ENCODE data around the gene SESN2. TPM values are rescaled to one million over a fixed set of nuclear protein-coding genes. Genes with fewer than 3 reads are reported as not detected.

SESN2 gene
- total RNA-seq, 1 donor from 2014 or later = 20.6 TPM

GRCh38 chr1:28232558-28233263 is 26.6 kb upstream of the SESN2 start, which contains the start of gene DNAJC8:
DNAJC8 (minus strand) TSS chr1:28233029; CDS start chr1:28232998, 31 bp downstream.
- no peaks in the 10 kb centered on the region for H3K9me3 Mint-ChIP-seq
- peaks cover 16% of the 10 kb centered on the region for H3K4me1 Mint-ChIP-seq

DNA sequence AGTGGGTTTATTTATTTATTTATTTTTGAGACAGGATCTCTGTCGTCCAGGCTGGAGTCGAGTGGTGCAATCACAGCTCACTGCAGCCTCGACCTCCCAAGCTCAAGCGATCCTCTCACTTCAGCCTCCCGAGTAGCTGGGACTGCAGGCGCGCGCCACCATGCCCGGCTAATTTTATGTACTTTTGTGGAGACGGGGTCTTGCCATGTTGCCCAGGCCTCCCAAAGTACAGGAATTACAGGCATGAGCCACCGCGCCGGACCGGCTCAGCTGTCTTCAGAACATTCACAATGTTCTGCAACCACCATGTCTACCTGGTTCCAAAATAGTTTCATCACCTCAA is 26.1 kb upstream of the SESN2 start:
- no peaks in the 10 kb centered on the region for H3K27me3 Mint-ChIP-seq (ENCODE audit: low read depth)
- peaks cover 16% of the 10 kb centered on the region for H3K4me1 Mint-ChIP-seq
- H3K36me3 Mint-ChIP-seq (ENCODE audit: low read depth) = peaks cover 6% of the 10 kb centered on the region
- H3K9me3 Mint-ChIP-seq = no peaks in the 10 kb centered on the region
- H3K4me3 Mint-ChIP-seq = peak overlapping the region; percentile 99
- H3K27ac Mint-ChIP-seq (ENCODE audit: unreplicated experiment) = no peak overlapping the region
- no peak for DNase-seq (ENCODE audit: low read depth, low spot score)
- TF ChIP-seq, protein P1, sequence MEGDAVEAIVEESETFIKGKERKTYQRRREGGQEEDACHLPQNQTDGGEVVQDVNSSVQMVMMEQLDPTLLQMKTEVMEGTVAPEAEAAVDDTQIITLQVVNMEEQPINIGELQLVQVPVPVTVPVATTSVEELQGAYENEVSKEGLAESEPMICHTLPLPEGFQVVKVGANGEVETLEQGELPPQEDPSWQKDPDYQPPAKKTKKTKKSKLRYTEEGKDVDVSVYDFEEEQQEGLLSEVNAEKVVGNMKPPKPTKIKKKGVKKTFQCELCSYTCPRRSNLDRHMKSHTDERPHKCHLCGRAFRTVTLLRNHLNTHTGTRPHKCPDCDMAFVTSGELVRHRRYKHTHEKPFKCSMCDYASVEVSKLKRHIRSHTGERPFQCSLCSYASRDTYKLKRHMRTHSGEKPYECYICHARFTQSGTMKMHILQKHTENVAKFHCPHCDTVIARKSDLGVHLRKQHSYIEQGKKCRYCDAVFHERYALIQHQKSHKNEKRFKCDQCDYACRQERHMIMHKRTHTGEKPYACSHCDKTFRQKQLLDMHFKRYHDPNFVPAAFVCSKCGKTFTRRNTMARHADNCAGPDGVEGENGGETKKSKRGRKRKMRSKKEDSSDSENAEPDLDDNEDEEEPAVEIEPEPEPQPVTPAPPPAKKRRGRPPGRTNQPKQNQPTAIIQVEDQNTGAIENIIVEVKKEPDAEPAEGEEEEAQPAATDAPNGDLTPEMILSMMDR (conservative IDR thresholded peaks at IDR 0.05) = no peak

More at GRCh38 chr1:28232558-28233263, 26.6 kb upstream of the SESN2 start, which contains the start of gene DNAJC8:
- peak within 1 kb of the TSS; percentile 99 for H3K4me3 Mint-ChIP-seq
- DNase-seq (ENCODE audit: low read depth, low spot score) = peak; percentile 84
- H3K36me3 Mint-ChIP-seq (ENCODE audit: low read depth) = peaks cover 6% of the 10 kb centered on the region
- no peaks in the 10 kb centered on the region for H3K27me3 Mint-ChIP-seq (ENCODE audit: low read depth)
- TF ChIP-seq, protein P1 (conservative IDR thresholded peaks at IDR 0.05) = no peak
- H3K27ac Mint-ChIP-seq (ENCODE audit: unreplicated experiment) = peak within 1 kb of the TSS; percentile 98

DNA sequence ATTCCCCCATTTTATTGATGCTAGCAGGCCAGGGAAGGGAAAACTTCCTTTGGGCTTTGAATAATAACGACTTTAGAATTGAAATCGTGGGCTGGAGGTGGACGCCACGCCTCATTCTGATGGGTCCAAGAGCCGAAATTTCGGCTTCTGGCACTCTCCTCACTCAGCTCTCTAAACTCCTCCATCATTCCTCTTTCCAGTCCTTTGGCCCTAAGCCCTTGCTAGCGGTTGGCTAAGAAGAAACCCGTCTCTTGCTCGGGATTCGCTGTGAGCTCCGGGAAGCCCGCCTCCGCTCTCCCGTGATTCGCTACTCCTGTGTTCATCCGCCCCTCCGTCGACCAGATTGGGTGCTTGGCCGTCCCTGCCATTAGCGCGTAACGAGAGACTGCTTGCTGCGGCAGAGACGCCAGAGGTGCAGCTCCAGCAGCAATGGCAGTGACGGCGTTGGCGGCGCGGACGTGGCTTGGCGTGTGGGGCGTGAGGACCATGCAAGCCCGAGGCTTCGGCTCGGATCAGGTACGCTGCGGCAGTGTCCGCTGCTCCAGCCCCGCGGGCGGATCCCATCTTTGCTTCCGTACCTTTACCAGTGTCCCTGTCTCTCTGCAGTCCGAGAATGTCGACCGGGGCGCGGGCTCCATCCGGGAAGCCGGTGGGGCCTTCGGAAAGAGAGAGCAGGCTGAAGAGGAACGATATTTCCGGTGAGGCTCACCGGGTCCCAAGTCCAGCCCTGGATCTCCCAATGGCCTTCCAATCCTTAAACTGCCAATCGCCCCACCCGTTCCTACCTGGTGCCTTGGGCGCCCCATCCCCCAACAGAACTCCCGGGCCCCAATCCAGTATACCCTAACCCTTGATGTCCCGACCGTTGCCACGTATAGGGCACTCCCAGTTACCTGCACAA is 23.3 kb upstream of the SESN2 start, which contains the start of gene ATP5IF1:
Gene ATP5IF1, plus strand, starts transcription at position 370 of the 901 bp plus-strand sequence. Its CDS starts 60 bp downstream, at position 430.
- Mint-ChIP-seq H3K27ac (ENCODE audit: unreplicated experiment) (no peak within 1 kb of the TSS), H3K27me3 (ENCODE audit: low read depth) (no peaks in the 10 kb centered on the region)
- TF ChIP-seq, protein P1 (conservative IDR thresholded peaks at IDR 0.05) = no peak

DNA sequence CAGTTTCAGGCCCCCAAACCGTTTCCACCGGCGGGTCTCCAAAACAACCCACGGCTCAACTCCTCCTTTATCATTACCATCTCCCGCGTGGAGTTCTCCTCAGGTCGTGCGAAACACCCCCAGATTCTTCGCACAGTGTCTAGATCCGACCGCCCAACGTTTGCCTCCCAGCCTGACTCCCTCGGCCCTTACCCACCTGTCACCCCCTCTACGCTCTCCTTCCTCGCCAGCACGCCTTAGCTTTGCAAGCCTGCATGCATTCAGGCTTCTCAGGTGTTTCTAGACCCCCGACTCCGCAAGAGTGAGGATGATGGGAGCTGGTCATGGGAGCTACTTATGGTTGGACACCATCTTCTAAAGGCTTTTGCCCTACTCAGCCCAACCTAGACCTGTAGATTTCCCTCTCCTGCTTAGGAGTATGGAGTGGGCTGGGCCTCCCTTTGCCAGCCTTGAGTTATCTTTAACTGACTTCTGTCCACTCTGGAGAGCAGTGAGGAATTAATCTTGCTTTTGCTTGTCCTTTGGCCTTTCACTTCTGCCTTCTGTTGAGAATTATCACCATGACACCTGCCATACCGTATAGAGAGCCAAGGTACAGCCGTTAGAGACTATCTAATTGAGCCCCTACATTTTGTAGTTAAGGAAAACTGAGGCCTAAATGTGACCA is 22.5 kb upstream of the SESN2 start:
- no peaks in the 10 kb centered on the region for H3K27me3 Mint-ChIP-seq (ENCODE audit: low read depth)
- DNase-seq (ENCODE audit: low read depth, low spot score) = no peak
- H3K4me1 Mint-ChIP-seq = peaks cover 16% of the 10 kb centered on the region
- no peak overlapping the region for H3K4me3 Mint-ChIP-seq
- no peaks in the 10 kb centered on the region for H3K9me3 Mint-ChIP-seq
- TF ChIP-seq, protein P1 (conservative IDR thresholded peaks at IDR 0.05) = no peak
- peaks cover 4% of the 10 kb centered on the region for H3K36me3 Mint-ChIP-seq (ENCODE audit: low read depth)
- no peak overlapping the region for H3K27ac Mint-ChIP-seq (ENCODE audit: unreplicated experiment)

More for the DNA sequence above, 23.3 kb upstream of the SESN2 start, which contains the start of gene ATP5IF1:
- Mint-ChIP-seq H3K4me1 (peaks cover 16% of the 10 kb centered on the region), H3K36me3 (ENCODE audit: low read depth) (peaks cover 4% of the 10 kb centered on the region), H3K9me3 (no peaks in the 10 kb centered on the region), H3K4me3 (no peak within 1 kb of the TSS)
- DNase-seq (ENCODE audit: low read depth, low spot score) = peak; percentile 88

DNA sequence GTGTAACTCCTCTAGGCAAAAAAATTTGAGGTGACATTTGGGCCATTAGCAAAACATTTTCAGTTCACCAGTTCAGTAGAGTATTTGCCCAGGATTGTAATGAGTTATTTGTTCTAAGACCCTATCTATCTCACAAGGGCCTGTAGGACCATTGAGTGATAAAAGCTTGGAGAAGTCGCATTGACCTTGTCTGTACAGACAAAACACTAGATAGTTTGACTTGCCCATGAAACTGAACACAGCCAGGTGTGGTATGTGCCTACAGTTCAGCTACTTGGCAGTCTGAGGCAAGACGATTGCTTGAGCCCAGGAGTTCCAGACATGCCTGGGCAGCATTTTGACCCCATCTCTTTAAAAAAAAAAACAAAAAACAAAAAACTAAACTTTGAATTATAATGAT is 20.3 kb upstream of the SESN2 start:
- no peaks in the 10 kb centered on the region for H3K9me3 Mint-ChIP-seq
- H3K4me1 Mint-ChIP-seq = peaks cover 3% of the 10 kb centered on the region
- no peak overlapping the region for H3K27ac Mint-ChIP-seq (ENCODE audit: unreplicated experiment)
- H3K4me3 Mint-ChIP-seq = peak overlapping the region; percentile 27
- TF ChIP-seq, protein P1 (conservative IDR thresholded peaks at IDR 0.05) = no peak
- no peaks in the 10 kb centered on the region for H3K27me3 Mint-ChIP-seq (ENCODE audit: low read depth)
- H3K36me3 Mint-ChIP-seq (ENCODE audit: low read depth) = no peaks in the 10 kb centered on the region
- DNase-seq (ENCODE audit: low read depth, low spot score) = no peak

All from neural crest cell (in vitro differentiated cells).